RWPE2 (cell line): ENCODE data around the gene MFRP.

ENCODE experiments used
- ATAC-seq: fragments of 200-7000 bp; cut with Tn5 transposase; 3 replicates; pipeline ENCODE4 v1.9.1; 2021; ENCODE audit warnings: low read depth
- DNase-seq: peaks from one replicate; pipeline ENCODE4 v3.0.0-alpha.2; 2020; ENCODE audit warnings: low spot score
- H3K27ac ChIP-seq: fragments of 450-650 bp; 2 replicates; pipeline ENCODE4 v1.5.1; 2017; ENCODE audit warnings: mild to moderate bottlenecking; ENCODE audit not compliant: poor library complexity, severe bottlenecking
- H3K27me3 ChIP-seq: fragments of 250-450 bp; sonication (Bioruptor Pico); 2 replicates; pipeline ENCODE4 v1.5.1; 2021; ENCODE audit warnings: mild to moderate bottlenecking, moderate library complexity; ENCODE audit not compliant: insufficient read depth, poor library complexity, severe bottlenecking
- H3K36me3 ChIP-seq: fragments of 250-450 bp; sonication (Bioruptor Pico); 2 replicates; pipeline ENCODE4 v1.5.1; 2020; ENCODE audit warnings: low read depth, mild to moderate bottlenecking, moderate library complexity
- H3K4me1 ChIP-seq: fragments of 250-450 bp; sonication (Bioruptor Pico); 2 replicates; pipeline ENCODE4 v1.5.1; 2021; ENCODE audit warnings: mild to moderate bottlenecking, moderate library complexity; ENCODE audit not compliant: insufficient read depth, poor library complexity, severe bottlenecking
- H3K4me3 ChIP-seq: fragments of 250-450 bp; sonication (Bioruptor Pico); 2 replicates; pipeline ENCODE4 v1.5.1; 2021; ENCODE audit warnings: mild to moderate bottlenecking, moderate library complexity; ENCODE audit not compliant: severe bottlenecking
- H3K9me3 ChIP-seq: fragments of 250-450 bp; sonication (Bioruptor Pico); 2 replicates; pipeline ENCODE4 v1.5.1; 2021; ENCODE audit warnings: mild to moderate bottlenecking, moderate library complexity; ENCODE audit not compliant: severe bottlenecking
- CTCF ChIP-seq: fragments of 450-650 bp; IDR thresholded peaks from one replicate; pipeline ENCODE4 v1.5.1; 2017; ENCODE audit warnings: mild to moderate bottlenecking, moderate library complexity; ENCODE audit not compliant: poor library complexity, severe bottlenecking

Gene MFRP

GRCh38 chr11:119369132-119369925 lies 22.8 kb upstream of the MFRP start:
- no peak for DNase-seq
- H3K36me3 ChIP-seq: no peaks in the 10 kb centered on the region
- ATAC-seq: no peak
- TF ChIP-seq CTCF: no peak
- H3K4me3 ChIP-seq: no peak overlapping the region
- peaks cover 27% of the 10 kb centered on the region for H3K4me1 ChIP-seq
- peak overlapping the region; percentile 45 for H3K27ac ChIP-seq
- no peaks in the 10 kb centered on the region for H3K9me3 ChIP-seq
- H3K27me3 ChIP-seq: no peaks in the 10 kb centered on the region

DNA sequence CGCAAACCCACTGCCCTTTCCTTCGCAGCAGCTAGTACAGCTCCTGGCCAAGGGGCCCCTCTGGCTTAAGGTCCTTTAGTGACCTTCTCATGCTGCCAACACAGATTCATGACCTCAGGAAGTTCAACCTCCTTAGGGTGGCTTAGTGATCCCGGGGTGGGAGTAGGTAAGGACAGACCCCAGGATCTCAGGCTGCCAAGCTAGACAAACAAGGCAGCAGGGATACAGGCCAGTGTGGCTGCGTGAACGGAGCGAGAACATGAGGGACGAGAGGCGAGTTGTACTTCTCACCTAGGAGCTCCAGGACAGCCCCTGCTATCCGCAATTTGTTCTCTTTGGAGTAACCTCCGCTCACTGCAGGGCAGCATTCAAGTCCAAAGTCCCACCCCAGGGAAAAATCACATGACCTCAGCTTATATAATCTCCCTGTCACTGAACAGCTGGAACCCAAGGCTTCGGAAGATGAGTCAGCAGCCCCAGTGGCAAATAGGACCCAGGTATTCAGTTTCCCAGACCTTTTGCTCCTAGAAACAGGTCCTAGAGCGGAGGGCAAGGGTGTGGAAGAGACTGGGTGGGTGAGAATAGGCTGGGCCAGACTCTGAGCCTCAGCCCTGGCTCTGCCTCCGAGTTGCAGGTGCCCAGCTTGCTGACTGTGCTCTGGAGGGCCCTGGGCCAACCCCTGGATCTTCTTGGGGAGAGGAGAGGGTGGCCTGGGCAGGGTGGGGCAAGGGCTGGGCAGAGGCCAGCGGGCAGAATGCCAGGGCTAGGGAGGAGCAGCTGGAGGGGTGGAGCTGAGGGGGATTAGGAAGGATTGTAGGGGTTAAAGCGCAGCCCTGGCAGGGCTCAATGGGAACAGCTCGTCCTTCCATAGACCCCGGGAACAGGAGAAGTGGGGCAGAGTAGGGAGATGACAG lies 21.9 kb upstream of the MFRP start:
- no peak overlapping the region for H3K4me3 ChIP-seq
- H3K27ac ChIP-seq: peak overlapping the region; percentile 45
- H3K27me3 ChIP-seq: no peaks in the 10 kb centered on the region
- no peak for TF ChIP-seq CTCF
- peak; percentile 84 for DNase-seq
- no peaks in the 10 kb centered on the region for H3K9me3 ChIP-seq
- peaks cover 27% of the 10 kb centered on the region for H3K4me1 ChIP-seq
- no peaks in the 10 kb centered on the region for H3K36me3 ChIP-seq
- peak; percentile 73 for ATAC-seq

DNA sequence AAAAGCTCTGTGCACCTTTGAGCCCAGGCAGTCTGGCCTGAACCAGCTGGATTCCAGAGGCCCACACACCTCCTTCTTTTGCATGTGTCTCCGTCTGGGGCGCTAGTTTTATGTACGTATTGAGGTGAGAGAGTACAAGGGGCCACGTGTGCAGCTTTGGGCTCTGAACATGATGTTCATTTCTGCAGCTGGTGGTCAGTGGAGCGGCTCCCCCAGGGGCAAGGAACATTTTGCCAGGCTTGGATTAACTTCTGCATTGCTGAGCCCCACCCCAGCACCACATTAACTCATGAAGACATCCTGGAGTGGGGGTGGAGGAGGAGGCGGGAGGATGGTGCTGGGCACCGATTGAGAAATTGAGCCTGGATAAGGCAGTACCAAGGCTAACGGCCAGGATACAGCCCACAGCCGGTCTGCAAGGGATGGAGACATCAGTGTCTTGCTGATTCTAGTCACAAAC lies 21.2 kb upstream of the MFRP start:
- H3K27ac ChIP-seq: peak overlapping the region; percentile 45
- no peaks in the 10 kb centered on the region for H3K27me3 ChIP-seq
- H3K9me3 ChIP-seq: no peaks in the 10 kb centered on the region
- H3K4me1 ChIP-seq: peaks cover 27% of the 10 kb centered on the region
- no peaks in the 10 kb centered on the region for H3K36me3 ChIP-seq
- DNase-seq (peak; percentile 67), ATAC-seq (peak; percentile 55)
- H3K4me3 ChIP-seq: no peak overlapping the region
- no peak for TF ChIP-seq CTCF

DNA sequence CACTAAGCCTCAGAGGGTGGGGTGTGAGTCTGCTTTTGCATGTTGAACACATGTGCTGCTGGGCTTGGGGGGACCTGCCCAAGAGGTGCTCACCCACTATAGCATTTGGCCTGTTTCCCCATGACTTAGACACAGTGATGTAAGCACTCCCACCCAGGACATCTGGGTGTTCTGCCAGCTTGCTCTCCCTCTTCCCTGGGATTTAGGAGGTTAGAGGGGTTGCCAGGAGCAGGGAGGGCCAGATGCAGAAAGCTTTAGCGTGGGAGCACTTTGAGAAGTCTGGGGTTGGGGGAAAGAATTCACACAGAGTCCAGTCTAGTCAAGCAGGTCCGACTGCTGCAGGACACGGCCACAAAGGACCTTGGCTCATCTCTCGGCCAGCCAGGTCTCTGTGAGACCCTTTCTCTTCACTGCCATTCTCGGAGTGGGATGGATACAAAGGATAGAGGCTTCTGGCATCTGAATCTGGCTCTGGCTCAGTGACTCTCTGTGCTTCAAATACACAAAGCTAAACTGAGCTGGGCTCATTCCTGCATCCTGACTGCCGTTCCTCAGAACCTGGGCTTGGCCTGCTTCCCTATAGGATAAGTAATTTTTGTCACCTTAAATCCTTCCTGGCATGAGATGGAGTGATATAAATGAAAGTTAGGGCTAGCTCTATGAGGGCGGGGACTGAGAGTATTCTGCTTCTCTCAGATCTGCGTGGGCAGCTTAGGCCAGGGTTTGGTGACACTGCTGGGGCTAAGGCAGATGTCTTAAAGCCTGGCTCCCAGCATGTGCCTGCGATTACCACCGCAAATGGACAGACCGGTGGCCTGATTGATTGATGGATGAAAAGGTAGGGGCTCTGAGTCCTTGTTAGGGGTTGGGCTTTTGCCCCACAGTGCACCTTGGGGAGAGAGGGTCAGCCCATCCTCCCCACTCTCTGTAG lies 20.4 kb upstream of the MFRP start:
- Histone ChIP-seq H3K27me3 (no peaks in the 10 kb centered on the region), H3K36me3 (no peaks in the 10 kb centered on the region), H3K9me3 (no peaks in the 10 kb centered on the region), H3K4me1 (peaks cover 32% of the 10 kb centered on the region), H3K27ac (peak overlapping the region; percentile 45), H3K4me3 (no peak overlapping the region)
- no peak for TF ChIP-seq CTCF
- DNase-seq (no peak), ATAC-seq (no peak)
